ENCODE measurements around the gene MRPS31.

MRPS31 gene

GRCh38 chr13:40798380-40798779 is 27.4 kb upstream of the MRPS31 start:
- TF ChIP-seq CTCF (IDR thresholded peaks at IDR 0.05; ENCODE audit: low read depth, low read length): no peak
- no peak overlapping the region for H3K4me3 ChIP-seq (ENCODE audit: low read depth, low read length)

GRCh38 chr13:40796649-40797048 is 25.7 kb upstream of the MRPS31 start:
- TF ChIP-seq CTCF (IDR thresholded peaks at IDR 0.05; ENCODE audit: low read depth, low read length): no peak
- H3K4me3 ChIP-seq (ENCODE audit: low read depth, low read length): no peak overlapping the region

GRCh38 chr13:40794414-40795368 is 23.7 kb upstream of the MRPS31 start:
- no peak for TF ChIP-seq CTCF (IDR thresholded peaks at IDR 0.05; ENCODE audit: low read depth, low read length)
- H3K4me3 ChIP-seq (ENCODE audit: low read depth, low read length): no peak overlapping the region

GRCh38 chr13:40793339-40793738 is 22.3 kb upstream of the MRPS31 start:
- no peak overlapping the region for H3K4me3 ChIP-seq (ENCODE audit: low read depth, low read length)
- TF ChIP-seq CTCF (IDR thresholded peaks at IDR 0.05; ENCODE audit: low read depth, low read length): no peak

DNA sequence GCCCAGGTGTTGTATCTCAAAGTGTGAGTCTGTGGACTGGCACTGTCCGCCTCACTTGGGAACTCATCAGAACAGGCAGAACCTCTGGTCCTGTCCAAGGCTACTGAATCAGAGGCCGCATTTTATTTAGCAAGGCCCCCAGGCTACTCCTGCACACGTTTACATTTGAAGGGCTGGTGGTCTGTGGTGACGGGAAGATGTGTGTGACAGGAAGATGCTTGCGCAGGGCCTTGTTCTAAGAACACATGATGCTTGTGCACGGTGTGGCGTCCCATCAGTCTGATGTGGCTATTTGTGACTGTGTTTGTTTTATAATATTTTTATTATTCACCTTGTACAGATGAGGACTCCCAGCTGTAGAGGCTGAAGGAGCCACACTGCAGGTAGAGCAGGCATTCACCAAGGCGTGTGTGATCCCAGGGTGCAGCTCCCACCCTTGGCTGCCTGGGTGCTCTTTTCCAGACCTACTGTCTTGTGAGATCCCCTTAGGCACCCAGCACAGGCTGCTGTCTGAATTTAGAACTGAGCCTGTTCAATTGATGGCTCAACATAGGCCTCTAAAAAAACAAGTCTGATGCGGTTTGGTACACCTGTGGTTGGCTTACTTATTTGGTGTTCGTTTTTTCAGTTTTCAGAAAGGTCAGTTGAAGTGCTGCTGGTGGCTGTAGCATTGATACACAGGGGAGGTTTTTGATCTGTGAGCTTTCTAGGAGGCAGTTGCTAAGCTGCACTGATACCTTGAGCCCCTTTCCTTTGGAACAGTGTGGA is 21.5 kb upstream of the MRPS31 start:
- TF ChIP-seq CTCF (IDR thresholded peaks at IDR 0.05; ENCODE audit: low read depth, low read length): no peak
- H3K4me3 ChIP-seq (ENCODE audit: low read depth, low read length): no peak overlapping the region

DNA sequence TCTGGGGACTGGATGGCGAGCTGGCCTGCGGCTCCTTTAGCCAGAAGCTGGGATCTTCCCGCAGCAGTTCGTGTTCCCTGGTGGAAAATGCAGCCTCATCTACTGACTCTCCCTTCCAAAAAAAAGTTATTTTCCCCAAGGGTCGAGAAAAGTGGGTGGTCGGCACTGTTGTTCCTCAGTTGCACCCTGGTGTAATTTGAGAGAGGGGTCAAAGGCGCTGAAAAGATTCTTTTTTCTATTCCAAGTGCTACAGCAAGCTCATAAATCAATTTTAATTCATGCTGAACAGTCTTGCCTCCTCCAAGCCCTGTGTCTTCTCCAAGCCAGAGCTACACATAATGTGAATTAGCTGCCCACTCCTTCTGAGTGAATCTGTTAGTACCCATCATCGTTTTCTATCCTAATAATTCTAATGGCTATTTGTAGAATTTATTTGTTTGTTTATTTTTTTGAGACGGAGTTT is 19.2 kb upstream of the MRPS31 start:
- TF ChIP-seq CTCF (IDR thresholded peaks at IDR 0.05; ENCODE audit: low read depth, low read length): no peak
- peak overlapping the region; percentile 69 for H3K4me3 ChIP-seq (ENCODE audit: low read depth, low read length)

Data from WI38 (cell line).